Neural progenitor cell (in vitro differentiated cells): ENCODE measurements around the gene IFT20. TPM values are rescaled to one million over a fixed set of nuclear protein-coding genes. Genes with fewer than 3 reads are reported as not detected.
"Not testable (repeated sequence)": the region's sequence is repeated elsewhere in the genome, so short reads cannot be mapped to it uniquely, and the experiment has no call there.

ENCODE experiments used
- DNase-seq: peaks from one replicate; pipeline ENCODE4 v3.0.0-alpha.2; 2016; ENCODE audit warnings: low spot score
- H2AFZ ChIP-seq: fragments of 200-600 bp; sonication (generic); replicated peaks from 2 replicates; pipeline ENCODE4 v1.6.1; 2016; ENCODE audit warnings: antibody characterized with exemption
- H3F3A ChIP-seq: fragments of 200-600 bp; sonication (generic); 2 replicates; pipeline ENCODE4 v1.6.1; 2016; ENCODE audit warnings: antibody characterized with exemption, low read depth
- H3K27ac ChIP-seq: fragments of 200-600 bp; sonication (generic); 2 replicates; pipeline ENCODE4 v1.5.1; 2016; ENCODE audit warnings: mild to moderate bottlenecking
- H3K27me3 ChIP-seq: fragments of 200-600 bp; sonication (generic); 2 replicates; pipeline ENCODE4 v1.6.1; 2016; ENCODE audit warnings: mild to moderate bottlenecking, moderate library complexity
- H3K36me3 ChIP-seq: fragments of 200-600 bp; sonication (generic); 2 replicates; pipeline ENCODE4 v1.5.1; 2016
- H3K4me1 ChIP-seq: fragments of 200-600 bp; sonication (generic); 2 replicates; pipeline ENCODE4 v1.6.1; 2016; ENCODE audit warnings: mixed run types
- H3K4me2 ChIP-seq: fragments of 200-600 bp; sonication (generic); 2 replicates; pipeline ENCODE4 v1.6.1; 2016
- H3K4me3 ChIP-seq: fragments of 200-600 bp; sonication (generic); 2 replicates; pipeline ENCODE4 v1.5.1; 2016
- H3K79me2 ChIP-seq: fragments of 200-600 bp; sonication (generic); 2 replicates; pipeline ENCODE4 v1.6.1; 2016; ENCODE audit warnings: low read depth
- H3K9ac ChIP-seq: fragments of 200-600 bp; sonication (generic); 2 replicates; pipeline ENCODE4 v1.6.1; 2016
- H3K9me3 ChIP-seq: fragments of 200-600 bp; sonication (generic); 2 replicates; pipeline ENCODE4 v1.5.1; 2016; ENCODE audit warnings: low read depth
- H4K20me1 ChIP-seq: fragments of 200-600 bp; sonication (generic); 2 replicates; pipeline ENCODE4 v1.6.1; 2016; ENCODE audit warnings: low read depth
- H3K27ac Mint-ChIP-seq: 3 replicates; pipeline ENCODE4 v1.8.0; 2021; ENCODE audit warnings: mixed read lengths
- H3K27me3 Mint-ChIP-seq: 2 replicates; pipeline ENCODE4 v1.8.0; 2022; ENCODE audit warnings: low read depth, mild to moderate bottlenecking, inconsistent platforms, moderate library complexity, mixed read lengths; ENCODE audit not compliant: insufficient read depth
- H3K36me3 Mint-ChIP-seq: 3 replicates; pipeline ENCODE4 v1.8.0; 2021; ENCODE audit warnings: mixed read lengths
- H3K4me1 Mint-ChIP-seq: 3 replicates; pipeline ENCODE4 v1.8.0; 2021; ENCODE audit warnings: mixed read lengths
- H3K4me3 Mint-ChIP-seq: 3 replicates; pipeline ENCODE4 v1.8.0; 2021; ENCODE audit warnings: mild to moderate bottlenecking, moderate library complexity, mixed read lengths
- H3K9me3 Mint-ChIP-seq: 3 replicates; pipeline ENCODE4 v1.8.0; 2020; ENCODE audit warnings: mixed read lengths
- CTCF ChIP-seq: fragments of 200-600 bp; sonication (generic); IDR thresholded peaks from 2 replicates; pipeline ENCODE4 v1.5.1; 2017; ENCODE audit warnings: antibody characterized with exemption, mild to moderate bottlenecking
- EZH2 ChIP-seq: fragments of 200-600 bp; sonication (generic); IDR thresholded peaks from 2 replicates; pipeline ENCODE4 v1.6.1; 2017; ENCODE audit warnings: antibody characterized with exemption, mild to moderate bottlenecking, moderate library complexity
- EZH2phosphoT487 ChIP-seq: fragments of 200-600 bp; sonication (generic); IDR thresholded peaks from 2 replicates; pipeline ENCODE4 v1.6.1; 2017; ENCODE audit warnings: antibody characterized with exemption
- total RNA-seq: library from RNA; depleted of rRNA; stranded (reverse); fragments of >200 nt; gene quantifications from 2 replicates; pipeline ENCODE4 v1.2.3, GENCODE V29; 2015; ENCODE audit warnings: low replicate concordance

Gene IFT20
- total RNA-seq, 1 donor from 2014 or later = 68.2 TPM

- H2AFZ ChIP-seq = no peak overlapping the region
- H3K27me3 ChIP-seq = no peaks in the 10 kb centered on the region
- Mint-ChIP-seq H3K36me3 (peaks cover 11% of the 10 kb centered on the region), H3K4me1 (peaks cover 22% of the 10 kb centered on the region), H3K4me3 (no peak overlapping the region), H3K27me3 (no peaks in the 10 kb centered on the region), H3K9me3 (no peaks in the 10 kb centered on the region), H3K27ac (no peak overlapping the region)
- H3K9me3 ChIP-seq = no peaks in the 10 kb centered on the region
- peaks cover 32% of the 10 kb centered on the region for H4K20me1 ChIP-seq
- DNase-seq = no peak
- no peak overlapping the region for H3K4me2 ChIP-seq
- H3K4me1 ChIP-seq = peaks cover 9% of the 10 kb centered on the region
- H3K4me3 ChIP-seq = no peak overlapping the region
- H3F3A ChIP-seq = peaks cover 17% of the 10 kb centered on the region
- no peak overlapping the region for H3K27ac ChIP-seq
- no peak overlapping the region for H3K9ac ChIP-seq
- H3K36me3 ChIP-seq = no peaks in the 10 kb centered on the region
- TF ChIP-seq EZH2phosphoT487 = no peak
- TF ChIP-seq CTCF = no peak
- TF ChIP-seq EZH2 = no peak
- peaks cover 25% of the 10 kb centered on the region for H3K79me2 ChIP-seq
Observed at GRCh38 chr17:28341516-28341915, 6.2 kb upstream of the IFT20 start.

GRCh38 chr17:28340374-28340773, 5.1 kb upstream of the IFT20 start:
- TF ChIP-seq CTCF (no peak), EZH2phosphoT487 (no peak), EZH2 (no peak)
- Histone ChIP-seq H3K27ac (no peak overlapping the region), H3K9me3 (no peaks in the 10 kb centered on the region), H3K4me2 (no peak overlapping the region), H3F3A (peaks cover 17% of the 10 kb centered on the region), H3K9ac (no peak overlapping the region), H3K4me1 (peaks cover 6% of the 10 kb centered on the region), H3K36me3 (no peaks in the 10 kb centered on the region), H3K27me3 (no peaks in the 10 kb centered on the region), H3K4me3 (no peak overlapping the region), H2AFZ (no peak overlapping the region), H3K79me2 (peaks cover 27% of the 10 kb centered on the region), H4K20me1 (peaks cover 24% of the 10 kb centered on the region)
- Mint-ChIP-seq H3K27me3 (no peaks in the 10 kb centered on the region), H3K4me1 (peaks cover 18% of the 10 kb centered on the region), H3K36me3 (peaks cover 11% of the 10 kb centered on the region), H3K27ac (no peak overlapping the region), H3K9me3 (no peaks in the 10 kb centered on the region), H3K4me3 (no peak overlapping the region)
- no peak for DNase-seq

GRCh38 chr17:28339431-28339830, 4.2 kb upstream of the IFT20 start:
- H3K27me3 Mint-ChIP-seq = no peaks in the 10 kb centered on the region
- no peak for TF ChIP-seq EZH2
- TF ChIP-seq EZH2phosphoT487 = no peak
- TF ChIP-seq CTCF = no peak
- H3K4me1 Mint-ChIP-seq = peaks cover 24% of the 10 kb centered on the region
- Histone ChIP-seq H3K79me2 (peaks cover 34% of the 10 kb centered on the region), H3K27ac (no peak overlapping the region), H4K20me1 (peaks cover 26% of the 10 kb centered on the region), H3F3A (peaks cover 14% of the 10 kb centered on the region), H3K9me3 (no peaks in the 10 kb centered on the region), H3K4me1 (peaks cover 6% of the 10 kb centered on the region), H3K9ac (no peak overlapping the region), H2AFZ (no peak overlapping the region), H3K4me3 (no peak overlapping the region), H3K27me3 (no peaks in the 10 kb centered on the region), H3K4me2 (no peak overlapping the region), H3K36me3 (no peaks in the 10 kb centered on the region)
- H3K4me3 Mint-ChIP-seq = no peak overlapping the region
- peaks cover 11% of the 10 kb centered on the region for H3K36me3 Mint-ChIP-seq
- no peaks in the 10 kb centered on the region for H3K9me3 Mint-ChIP-seq
- H3K27ac Mint-ChIP-seq = no peak overlapping the region
- DNase-seq = no peak

- not testable (repeated sequence) for H3K27ac ChIP-seq, H3K4me1 ChIP-seq, H3K36me3 ChIP-seq, H3K9me3 Mint-ChIP-seq, H3K4me2 ChIP-seq, H3K4me3 ChIP-seq, H3K9ac ChIP-seq, H3K4me3 Mint-ChIP-seq, H2AFZ ChIP-seq, H3K9me3 ChIP-seq, H3K27ac Mint-ChIP-seq, H3K27me3 ChIP-seq, H3K27me3 Mint-ChIP-seq, H3K36me3 Mint-ChIP-seq, DNase-seq
- H3K4me1 Mint-ChIP-seq = peaks cover 31% of the 10 kb centered on the region
- H4K20me1 ChIP-seq = peaks cover 29% of the 10 kb centered on the region
- peaks cover 39% of the 10 kb centered on the region for H3K79me2 ChIP-seq
- peaks cover 14% of the 10 kb centered on the region for H3F3A ChIP-seq
Observed at GRCh38 chr17:28338769-28339212, 3.5 kb upstream of the IFT20 start.
